ENCODE results near the gene GABRB1. TPM values are rescaled to one million over a fixed set of nuclear protein-coding genes. Genes with fewer than 3 reads are reported as not detected.
"Not testable (repeated sequence)": the region's sequence is repeated elsewhere in the genome, so short reads cannot be mapped to it uniquely, and the experiment has no call there.

The GABRB1 gene
- total and polyA plus RNA-seq, 2 donors (not counting 1 experiment from before 2014, with no cell fraction given) = not detected

DNA sequence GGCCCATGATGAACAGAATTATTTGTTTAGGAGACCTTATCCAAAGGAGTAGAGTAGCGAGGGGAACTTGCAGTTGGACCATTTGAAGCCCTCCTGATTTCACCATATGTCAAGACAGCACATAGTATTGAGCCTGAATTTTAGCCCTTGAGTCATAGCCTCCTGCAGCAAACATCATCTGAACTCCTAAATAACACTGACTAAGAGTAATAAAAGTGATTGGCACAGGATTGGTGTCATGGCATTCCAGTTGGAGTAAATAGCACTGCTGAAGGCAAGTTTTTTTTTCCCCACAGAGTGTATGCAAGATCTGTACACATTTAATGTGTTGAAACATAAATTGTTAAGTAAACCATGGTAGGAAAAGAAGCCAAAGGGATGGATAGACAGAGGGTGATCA, 343.1 kb downstream of the GABRB1 start:
- Mint-ChIP-seq H3K4me3 (no peak overlapping the region), H3K9me3 (ENCODE audit: insufficient read depth) (no peaks in the 10 kb centered on the region), H3K4me1 (no peaks in the 10 kb centered on the region), H3K27ac (no peak overlapping the region), H3K27me3 (peaks cover 8% of the 10 kb centered on the region)
- TF ChIP-seq EZH2 (IDR thresholded peaks at IDR 0.05; ENCODE audit: borderline replicate concordance, insufficient read depth, low read depth, low read length, poor library complexity, severe bottlenecking) = no peak
- TF ChIP-seq CTCF (IDR thresholded peaks at IDR 0.05) = no peak
- H3K4me2 ChIP-seq (replicated peaks; ENCODE audit: low read depth, low read length, poor library complexity, severe bottlenecking) = no peak overlapping the region
- H3K27me3 ChIP-seq (replicated peaks in 1 of 4; ENCODE audit: control extremely low read depth in 1 of 4, control insufficient read depth in 3 of 4, insufficient read depth in 4 of 4, low read length in 3 of 4) = no peaks in the 10 kb centered on the region
- no peak for DNase-seq
- H4K20me1 ChIP-seq (ENCODE audit: control insufficient read depth, insufficient read depth, low read length, poor library complexity, severe bottlenecking) = no peaks in the 10 kb centered on the region
- H2AFZ ChIP-seq (ENCODE audit: insufficient read depth, low read depth, low read length, poor library complexity, severe bottlenecking) = no peak overlapping the region
- ChIA-PET POLR2A (no interaction called here), CTCF (no interaction called here)
- intact Hi-C loops (cut with micrococcal nuclease) = no loop called here
- H3K4me1 ChIP-seq (ENCODE audit: control insufficient read depth in 2 of 2, insufficient read depth in 2 of 2, low read length in 2 of 2) = no peaks in the 10 kb centered on the region
- no peak overlapping the region for H3K9ac ChIP-seq (ENCODE audit: low read length)
- no peak overlapping the region for H3K4me3 ChIP-seq (ENCODE audit: control extremely low read depth in 1 of 5, extremely low read depth in 1 of 5, insufficient read depth in 1 of 5, low read depth in 2 of 5, low read length in 4 of 5)
- no peaks in the 10 kb centered on the region for H3K9me3 ChIP-seq (ENCODE audit: control extremely low read depth in 1 of 3, control insufficient read depth in 2 of 3, insufficient read depth in 1 of 3, low read length in 2 of 3)
- H3K36me3 ChIP-seq (replicated peaks in 1 of 2; ENCODE audit: control extremely low read depth in 1 of 2, control insufficient read depth in 1 of 2, extremely low read depth in 1 of 2, insufficient read depth in 2 of 2, low read length in 1 of 2) = no peaks in the 10 kb centered on the region
- no peak overlapping the region for H3K27ac ChIP-seq (ENCODE audit: low read length in 2 of 2)
- WGBS (ENCODE audit: insufficient coverage) = no CpG with 5 or more reads among the region's 1 CpG
- H3K79me2 ChIP-seq (ENCODE audit: control insufficient read depth, insufficient read depth, low read length) = no peaks in the 10 kb centered on the region
- ATAC-seq (ENCODE audit: low read depth) = no peak

- H3K9me3 Mint-ChIP-seq (ENCODE audit: insufficient read depth); H3K4me3 ChIP-seq (ENCODE audit: control extremely low read depth in 1 of 5, extremely low read depth in 1 of 5, insufficient read depth in 1 of 5, low read depth in 2 of 5, low read length in 4 of 5); H3K9me3 ChIP-seq (ENCODE audit: control extremely low read depth in 1 of 3, control insufficient read depth in 2 of 3, insufficient read depth in 1 of 3, low read length in 2 of 3); H3K4me1 ChIP-seq (ENCODE audit: control insufficient read depth in 2 of 2, insufficient read depth in 2 of 2, low read length in 2 of 2); H3K27me3 Mint-ChIP-seq; H3K4me2 ChIP-seq (replicated peaks; ENCODE audit: low read depth, low read length, poor library complexity, severe bottlenecking); H3K79me2 ChIP-seq (ENCODE audit: control insufficient read depth, insufficient read depth, low read length); H3K4me3 Mint-ChIP-seq; intact Hi-C loops (cut with micrococcal nuclease); H3K9ac ChIP-seq (ENCODE audit: low read length); H3K27me3 ChIP-seq (replicated peaks in 1 of 4; ENCODE audit: control extremely low read depth in 1 of 4, control insufficient read depth in 3 of 4, insufficient read depth in 4 of 4, low read length in 3 of 4); DNase-seq; H3K4me1 Mint-ChIP-seq; H3K27ac Mint-ChIP-seq; H4K20me1 ChIP-seq (ENCODE audit: control insufficient read depth, insufficient read depth, low read length, poor library complexity, severe bottlenecking); POLR2A ChIA-PET; ATAC-seq (ENCODE audit: low read depth); H3K27ac ChIP-seq (ENCODE audit: low read length in 2 of 2); H3K36me3 ChIP-seq (replicated peaks in 1 of 2; ENCODE audit: control extremely low read depth in 1 of 2, control insufficient read depth in 1 of 2, extremely low read depth in 1 of 2, insufficient read depth in 2 of 2, low read length in 1 of 2); H2AFZ ChIP-seq (ENCODE audit: insufficient read depth, low read depth, low read length, poor library complexity, severe bottlenecking): not testable (repeated sequence)
- CTCF ChIA-PET = interaction anchor here (0.6 kb wide), 1 partner anchor 98 kb away, joined by 4 read pairs; no protein-coding TSS in a partner anchor
- WGBS (ENCODE audit: insufficient coverage) = 96% methylated on average over 37 of the region's 37 CpGs
Measured at GRCh38 chr4:47378021-47378530, 346.7 kb downstream of the GABRB1 start.

All from B cell (primary cell).